ENCODE measurements around the gene COG3. TPM values are rescaled to one million over a fixed set of nuclear protein-coding genes. Genes with fewer than 3 reads are reported as not detected.

Gene COG3
- total RNA-seq, 2 experiments from 2014 or later = 22.3 to 28.9 TPM

DNA sequence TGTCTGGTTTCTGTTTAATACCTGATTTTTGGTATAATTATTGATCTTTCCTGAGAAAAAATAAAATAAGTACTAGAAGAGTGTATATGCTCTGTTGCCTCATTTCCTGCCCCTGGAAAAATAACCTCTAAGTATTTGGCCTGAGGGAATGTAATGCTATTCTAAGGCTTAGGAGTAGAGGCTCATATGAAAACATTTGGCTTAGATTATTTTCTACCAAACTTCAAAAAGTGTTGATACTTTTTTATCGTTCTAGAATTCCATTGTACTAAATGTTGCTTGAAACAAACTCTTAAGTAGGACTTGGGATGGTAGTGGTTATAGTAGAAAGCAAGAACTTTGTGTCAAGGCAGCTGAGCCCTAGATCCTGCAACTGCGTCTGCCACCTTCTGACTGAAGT, 57.8 kb downstream of the COG3 start:
- H2AFZ ChIP-seq (ENCODE audit: low read length) = no peak overlapping the region
- intact Hi-C loops (cut with micrococcal nuclease; ENCODE audit: unreplicated experiment) = no loop called here
- no peak overlapping the region for H3K4me3 ChIP-seq (ENCODE audit: low read depth, low read length, poor library complexity, severe bottlenecking)
- no peak overlapping the region for H3K4me2 ChIP-seq (ENCODE audit: low read length)
- H3K9me2 ChIP-seq (ENCODE audit: insufficient read depth, low read length) = no peaks in the 10 kb centered on the region
- DNase-seq (ENCODE audit: low spot score) = no peak
- BruUV-seq (replicated peaks) = no TSS peak
- H3K4me1 ChIP-seq (ENCODE audit: insufficient read depth, low read length, poor library complexity, severe bottlenecking) = no peaks in the 10 kb centered on the region
- no peaks in the 10 kb centered on the region for H3K79me2 ChIP-seq (ENCODE audit: insufficient read depth, low read depth, low read length)
- no peaks in the 10 kb centered on the region for H3K9me3 ChIP-seq (ENCODE audit: low read length)
- TF ChIP-seq EZH2phosphoT487 (IDR thresholded peaks at IDR 0.05; ENCODE audit: borderline replicate concordance, low read depth, low read length) (no peak), CTCF (conservative IDR thresholded peaks at IDR 0.05; ENCODE audit: low read length) (no peak)
- H3K27ac ChIP-seq (ENCODE audit: low read depth, low read length, poor library complexity, severe bottlenecking) = no peak overlapping the region
- ChIA-PET CTCF (ENCODE audit: unreplicated experiment) (no interaction called here), POLR2A (interaction anchor here (0.6 kb wide), 1 partner anchor 15 kb away, joined by 3 read pairs; no protein-coding TSS in a partner anchor)
- no peaks in the 10 kb centered on the region for H4K20me1 ChIP-seq (ENCODE audit: insufficient read depth, low read length)
- H3K36me3 ChIP-seq (ENCODE audit: insufficient read depth, low read length) = peaks cover 58% of the 10 kb centered on the region

DNA sequence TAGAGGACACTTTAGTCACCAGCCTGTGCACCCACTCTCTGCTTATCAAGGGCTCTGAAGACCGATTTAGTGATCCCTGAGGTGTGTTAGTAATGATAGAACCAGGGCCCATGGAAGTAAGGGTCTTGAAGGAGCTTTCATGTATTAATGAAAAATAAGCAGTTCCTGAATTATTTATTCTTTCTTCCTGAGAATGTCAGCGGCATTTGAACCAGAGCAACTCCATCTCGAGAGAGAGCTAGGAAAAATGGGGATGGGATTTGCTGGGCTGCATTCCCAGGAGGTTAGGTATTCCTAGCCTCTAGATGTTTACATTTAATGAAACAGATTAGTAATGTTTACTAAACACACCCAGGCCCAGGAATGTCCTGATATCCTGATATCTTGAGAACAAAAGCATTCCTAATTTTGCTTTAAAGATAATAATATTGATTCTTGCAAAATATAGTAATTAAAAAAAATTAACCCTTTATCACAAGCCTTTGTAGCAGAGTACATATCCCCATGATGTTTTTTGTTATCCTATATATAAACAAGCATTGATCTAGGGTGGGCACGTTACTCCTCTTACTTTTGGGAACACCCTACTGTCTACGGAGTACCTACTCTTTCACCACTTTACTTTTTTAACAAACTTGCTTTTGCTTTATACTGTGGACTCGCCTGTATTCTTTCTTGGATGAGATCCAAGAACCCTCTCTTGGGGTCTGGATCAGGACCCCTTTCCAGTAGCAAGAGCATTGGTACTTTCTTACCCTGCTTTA, 63.1 kb downstream of the COG3 start:
- Histone ChIP-seq H3K9me3 (ENCODE audit: low read length) (no peaks in the 10 kb centered on the region), H3K4me3 (ENCODE audit: low read depth, low read length, poor library complexity, severe bottlenecking) (no peak overlapping the region), H3K4me2 (ENCODE audit: low read length) (no peak overlapping the region), H4K20me1 (ENCODE audit: insufficient read depth, low read length) (no peaks in the 10 kb centered on the region), H3K9me2 (ENCODE audit: insufficient read depth, low read length) (no peaks in the 10 kb centered on the region), H3K79me2 (ENCODE audit: insufficient read depth, low read depth, low read length) (no peaks in the 10 kb centered on the region), H3K27ac (ENCODE audit: low read depth, low read length, poor library complexity, severe bottlenecking) (no peak overlapping the region), H3K4me1 (ENCODE audit: insufficient read depth, low read length, poor library complexity, severe bottlenecking) (no peaks in the 10 kb centered on the region), H2AFZ (ENCODE audit: low read length) (no peak overlapping the region), H3K36me3 (ENCODE audit: insufficient read depth, low read length) (peaks cover 59% of the 10 kb centered on the region; the same call in 1 of the 2 replicates)
- CTCF ChIA-PET (ENCODE audit: unreplicated experiment) = interaction anchor here (0.5 kb wide), 1 partner anchor 668 kb away, joined by 3 read pairs; no protein-coding TSS in a partner anchor
- BruUV-seq (replicated peaks) = no TSS peak
- TF ChIP-seq EZH2phosphoT487 (IDR thresholded peaks at IDR 0.05; ENCODE audit: borderline replicate concordance, low read depth, low read length) = no peak
- TF ChIP-seq CTCF (conservative IDR thresholded peaks at IDR 0.05; ENCODE audit: low read length) = no peak
- POLR2A ChIA-PET = no interaction called here
- no peak for DNase-seq (ENCODE audit: low spot score)
- intact Hi-C loops (cut with micrococcal nuclease; ENCODE audit: unreplicated experiment) = no loop called here

GRCh38 chr13:45529758-45530157, 65.0 kb downstream of the COG3 start:
- no peak for DNase-seq (ENCODE audit: low spot score)
- peaks cover 64% of the 10 kb centered on the region; the same call in 1 of the 2 replicates for H3K36me3 ChIP-seq (ENCODE audit: insufficient read depth, low read length)

More at GRCh38 chr13:45529758-45530157, 65.0 kb downstream of the COG3 start:
- H3K4me2 ChIP-seq (ENCODE audit: low read length) = no peak overlapping the region
- POLR2A ChIA-PET = interaction anchor here (0.7 kb wide), 1 partner anchor 1001 kb away, joined by 5 read pairs; no protein-coding TSS in a partner anchor
- no peaks in the 10 kb centered on the region for H3K4me1 ChIP-seq (ENCODE audit: insufficient read depth, low read length, poor library complexity, severe bottlenecking)
- no peaks in the 10 kb centered on the region for H3K79me2 ChIP-seq (ENCODE audit: insufficient read depth, low read depth, low read length)
- no peak overlapping the region for H3K27ac ChIP-seq (ENCODE audit: low read depth, low read length, poor library complexity, severe bottlenecking)
- no peak for TF ChIP-seq CTCF (conservative IDR thresholded peaks at IDR 0.05; ENCODE audit: low read length)
- no peak for TF ChIP-seq EZH2phosphoT487 (IDR thresholded peaks at IDR 0.05; ENCODE audit: borderline replicate concordance, low read depth, low read length)
- H4K20me1 ChIP-seq (ENCODE audit: insufficient read depth, low read length) = no peaks in the 10 kb centered on the region
- BruUV-seq (replicated peaks) = no TSS peak
- no peaks in the 10 kb centered on the region for H3K9me2 ChIP-seq (ENCODE audit: insufficient read depth, low read length)
- no peak overlapping the region for H2AFZ ChIP-seq (ENCODE audit: low read length)
- CTCF ChIA-PET (ENCODE audit: unreplicated experiment) = no interaction called here
- intact Hi-C loops (cut with micrococcal nuclease; ENCODE audit: unreplicated experiment) = no loop called here
- no peaks in the 10 kb centered on the region for H3K9me3 ChIP-seq (ENCODE audit: low read length)
- H3K4me3 ChIP-seq (ENCODE audit: low read depth, low read length, poor library complexity, severe bottlenecking) = no peak overlapping the region
